ENCODE data around the gene CNNM2. TPM values are rescaled to one million over a fixed set of nuclear protein-coding genes. Genes with fewer than 3 reads are reported as not detected.
"Not testable (repeated sequence)": the region's sequence is repeated elsewhere in the genome, so short reads cannot be mapped to it uniquely, and the experiment has no call there.

The CNNM2 gene
- total RNA-seq, 2 experiments from 2014 or later, result 4.7 to 4.9 TPM

DNA sequence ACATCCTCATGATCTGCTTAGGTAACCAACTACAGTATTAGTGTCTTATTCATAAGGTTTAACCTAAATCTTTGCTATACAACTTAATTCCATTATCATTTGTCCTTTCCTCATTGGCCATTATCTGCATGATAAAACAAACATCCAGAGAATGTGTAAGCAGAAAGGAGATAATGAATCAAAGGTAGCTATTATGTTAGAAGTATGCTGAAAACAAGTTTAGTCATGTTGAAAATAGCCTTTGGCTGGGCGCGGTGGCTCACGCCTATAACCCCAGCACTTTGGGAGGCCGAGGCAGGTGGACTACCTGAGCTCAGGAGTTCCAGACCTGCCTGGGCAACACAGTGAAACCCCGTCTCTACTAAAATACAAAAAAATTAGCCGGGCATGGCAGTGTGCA is 196.8 kb downstream of the CNNM2 start:
- ChIA-PET CTCF (no interaction called here), POLR2A (no interaction called here)

GRCh38 chr10:103117247-103117646 is 199.2 kb downstream of the CNNM2 start:
- POLR2A ChIA-PET, result no interaction called here
- CTCF ChIA-PET, result no interaction called here

DNA sequence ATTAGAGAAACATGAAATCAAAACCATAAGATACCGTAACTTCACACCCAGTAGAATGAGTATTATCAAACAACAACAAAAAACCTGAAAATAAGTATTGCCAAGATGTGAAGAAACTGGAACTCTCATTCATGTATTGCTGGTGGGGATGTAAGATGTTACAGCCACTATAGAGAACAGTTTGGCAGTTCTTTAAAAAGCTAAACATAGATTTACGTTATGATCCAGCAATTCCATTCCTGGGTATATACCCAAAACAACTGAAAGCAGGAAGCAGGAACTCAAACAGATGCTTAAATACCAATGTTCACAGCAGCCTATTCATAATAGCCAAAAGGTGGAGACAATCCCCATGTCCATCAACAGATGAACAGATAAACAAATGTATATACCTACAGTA is 202.5 kb downstream of the CNNM2 start:
- ChIA-PET POLR2A (no interaction called here), CTCF (no interaction called here)

DNA sequence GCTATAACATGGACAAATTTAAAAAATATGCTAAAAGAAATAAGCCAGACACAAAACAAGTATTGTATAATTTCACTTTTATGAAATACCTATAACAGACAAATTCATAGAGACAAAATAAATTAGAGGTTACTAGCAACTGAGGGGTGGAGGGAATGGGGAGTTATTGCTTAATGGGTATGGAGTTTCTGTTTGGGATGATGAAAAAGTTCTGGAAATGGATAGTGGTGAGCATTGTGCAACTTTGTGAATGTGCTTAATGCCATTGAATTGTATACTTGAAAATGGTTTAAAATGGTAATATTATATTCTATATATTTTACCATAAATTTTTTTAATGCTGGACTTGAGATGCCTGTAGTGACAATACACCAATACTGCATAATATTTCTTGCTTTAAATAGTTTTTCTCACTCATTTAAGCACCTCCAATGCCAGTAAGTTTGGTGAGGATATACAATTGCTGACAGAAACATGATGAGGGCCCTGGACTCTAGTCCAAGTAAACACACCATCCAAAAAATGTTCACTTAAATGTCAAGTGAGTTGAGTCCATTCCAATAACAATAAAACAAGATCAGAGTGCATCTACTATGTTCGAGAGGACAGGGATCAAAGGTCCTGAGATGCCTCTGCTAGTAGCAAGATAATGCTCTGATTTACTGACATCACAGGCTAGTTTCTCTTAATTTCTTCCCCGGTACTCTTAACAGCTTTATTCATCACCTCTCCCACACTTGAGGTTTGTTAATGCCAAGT is 203.1 kb downstream of the CNNM2 start:
- CTCF ChIA-PET, result no interaction called here
- POLR2A ChIA-PET, result no interaction called here

GRCh38 chr10:103123282-103124024 is 205.4 kb downstream of the CNNM2 start:
- ChIA-PET CTCF (interaction anchor here (1.2 kb wide), 1 partner anchor 14 kb away, joined by 3 read pairs; no protein-coding TSS in a partner anchor), POLR2A (interaction anchor here (1.2 kb wide), 1 partner anchor 13 kb away, joined by 3 read pairs; no protein-coding TSS in a partner anchor)

- ChIA-PET CTCF (interaction anchor here (1.2 kb wide), 1 partner anchor 15 kb away, joined by 3 read pairs; no protein-coding TSS in a partner anchor), POLR2A (interaction anchor here (1.2 kb wide), 1 partner anchor 14 kb away, joined by 3 read pairs; no protein-coding TSS in a partner anchor)
These were observed 206.5 kb downstream of the CNNM2 start for GRCh38 chr10:103124420-103125096.

DNA sequence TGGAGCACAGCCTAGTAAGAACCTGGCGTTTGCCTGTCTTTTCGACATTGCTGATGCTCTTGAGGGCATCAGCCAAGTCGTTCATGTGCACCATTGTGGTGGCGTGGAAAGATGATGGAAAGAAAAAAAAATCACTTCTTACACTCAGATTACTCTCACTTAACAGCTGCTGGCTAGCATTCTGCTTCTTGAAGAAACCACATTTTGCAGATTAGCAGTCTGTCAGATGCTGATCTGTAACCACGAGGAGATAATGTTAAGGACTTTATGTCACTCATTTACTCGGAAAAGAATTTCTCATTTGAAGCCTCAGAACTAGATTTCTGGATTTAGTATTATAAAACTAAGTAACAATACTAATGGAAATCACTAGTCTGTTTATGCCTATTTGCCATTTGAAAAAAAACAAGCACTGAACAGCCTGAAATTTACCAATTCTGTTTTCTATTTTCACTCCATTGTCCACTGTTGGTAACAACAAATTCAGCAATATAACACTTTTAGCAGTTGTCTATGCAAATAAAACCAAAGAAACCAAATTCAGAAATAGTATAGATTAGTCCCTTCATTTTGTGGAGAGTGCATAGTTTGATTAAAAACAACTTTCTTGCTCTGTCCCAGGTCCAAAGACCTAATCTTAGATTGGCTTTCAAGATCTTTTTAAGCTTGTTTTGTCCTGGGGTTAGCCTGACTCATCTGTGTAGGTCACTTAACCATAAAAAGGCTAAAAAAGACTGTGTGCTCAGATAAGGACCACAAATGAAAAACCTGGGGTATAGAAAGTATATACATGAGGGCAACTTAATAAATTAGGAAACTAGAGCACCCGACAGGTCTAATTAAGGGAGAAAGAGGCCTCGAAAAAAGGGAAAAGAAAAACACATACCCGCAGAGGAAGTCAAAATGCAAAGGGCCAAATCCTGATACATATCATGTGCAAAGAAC is 207.5 kb downstream of the CNNM2 start:
- CTCF ChIA-PET, result no interaction called here

GRCh38 chr10:103127241-103127640 is 209.1 kb downstream of the CNNM2 start:
- ChIA-PET CTCF (no interaction called here), POLR2A (no interaction called here)

More for the DNA sequence above, 207.5 kb downstream of the CNNM2 start:
- POLR2A ChIA-PET, result no interaction called here

GRCh38 chr10:103130180-103130579 is 212.1 kb downstream of the CNNM2 start:
- POLR2A ChIA-PET, result not testable (repeated sequence)
- CTCF ChIA-PET, result interaction anchor here (0.8 kb wide), 1 partner anchor 114 kb away, joined by 3 read pairs; no protein-coding TSS in a partner anchor

DNA sequence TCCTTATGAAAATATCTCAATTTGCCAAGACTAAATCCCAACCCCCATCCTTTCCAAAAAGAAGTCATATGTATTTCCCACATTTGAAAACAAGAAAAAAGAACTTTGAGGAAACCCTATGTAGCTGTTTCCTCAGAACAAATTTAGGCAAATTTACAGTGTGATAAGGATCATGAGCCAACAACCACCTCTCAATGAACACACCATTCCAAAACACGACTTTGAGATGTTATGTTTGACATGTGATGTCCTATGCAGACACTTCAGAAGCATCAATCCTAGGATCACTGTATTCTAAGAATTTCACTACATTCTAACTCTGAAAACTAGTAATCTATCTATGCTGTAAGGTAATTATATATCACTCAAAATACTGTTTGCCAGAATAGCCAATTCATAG is 212.8 kb downstream of the CNNM2 start:
- CTCF ChIA-PET, result interaction anchor here (0.8 kb wide), 1 partner anchor 114 kb away, joined by 3 read pairs; no protein-coding TSS in a partner anchor
- POLR2A ChIA-PET, result no interaction called here

DNA sequence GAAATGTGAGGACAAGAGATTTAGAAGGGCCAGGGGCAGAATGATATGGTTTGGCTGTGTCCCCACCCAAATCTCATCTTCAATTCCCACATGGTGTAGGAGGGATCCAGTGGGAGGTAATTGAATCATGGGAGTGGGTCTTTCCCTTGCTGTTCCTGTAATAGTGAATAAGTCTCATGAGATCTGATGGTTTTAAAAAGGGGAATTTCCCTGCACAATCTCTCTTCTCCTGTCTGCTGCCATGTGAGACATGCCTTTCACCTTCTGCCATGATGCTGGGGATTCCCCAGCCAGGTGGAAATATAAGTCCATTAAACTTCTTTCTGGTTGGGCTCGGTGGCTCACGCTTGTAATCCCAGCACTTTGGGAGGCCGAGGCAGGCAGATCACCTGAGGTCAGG is 217.1 kb downstream of the CNNM2 start:
- ChIA-PET CTCF (interaction anchor here (0.6 kb wide), 1 partner anchor 174 kb away, joined by 3 read pairs; no protein-coding TSS in a partner anchor), POLR2A (interaction anchor here (0.5 kb wide), 1 partner anchor 399 kb away, joined by 3 read pairs; no protein-coding TSS in a partner anchor)

- POLR2A ChIA-PET, result no interaction called here
These were observed 221.7 kb downstream of the CNNM2 start for GRCh38 chr10:103139803-103140202.

More at GRCh38 chr10:103139803-103140202, 221.7 kb downstream of the CNNM2 start:
- CTCF ChIA-PET, result no interaction called here

Other genes with a start within 250 kb of the CNNM2 start
- gene ARL3, start 203.9 kb upstream of the CNNM2 start, total RNA-seq, result 1 to 10 TPM; 8.4 to 9.0 TPM
- gene SFXN2, start 203.7 kb upstream of the CNNM2 start, total RNA-seq, result 10 to 100 TPM; 33.7 to 33.8 TPM
- gene WBP1L, start 174.3 kb upstream of the CNNM2 start, total RNA-seq, result 10 to 100 TPM; 12.7 to 13.8 TPM
- gene CYP17A1, start 80.9 kb upstream of the CNNM2 start, total RNA-seq, result not detected
- 1 to 10 TPM; 7.4 to 7.6 TPM for gene BORCS7, start 64.0 kb upstream of the CNNM2 start, total RNA-seq
- gene AS3MT, start 48.8 kb upstream of the CNNM2 start, total RNA-seq, result under 1 TPM in 1 of 2 experiments, not detected in 1; 0.13 TPM

Data from activated CD8-positive, alpha-beta memory T cell treated with anti-CD3 and anti-CD28 coated beads for 36 hours (primary cell).